SK-N-MC (cell line): Measurements from ENCODE around the gene NUAK1.

Experiments used
- EZH2 ChIP-seq: fragments of 200-600 bp; sonication (generic); IDR thresholded peaks from one replicate; pipeline ENCODE4 v1.6.1; 2017; ENCODE audit warnings: antibody characterized with exemption
- POLR2AphosphoS5 ChIP-seq: IDR thresholded peaks from 2 replicates; pipeline ENCODE4 v1.6.1; 2012; ENCODE audit warnings: mild to moderate bottlenecking, low read depth, low read length, borderline replicate concordance

- TF ChIP-seq EZH2 (no peak), POLR2AphosphoS5 (no peak)
These were observed 59.5 kb downstream of the NUAK1 start for GRCh38 chr12:106079148-106079738.
